GM12891 (cell line): Measurements from ENCODE around the gene GGTA1.

ENCODE experiments used
- DNase-seq: peaks from one replicate; pipeline ENCODE4 v3.0.0; 2011; ENCODE audit warnings: low spot score; ENCODE audit not compliant: insufficient read length
- FAIRE-seq: peaks from 2 replicates; lab custom pipeline; 2011; peaks lifted over from hg19 to GRCh38; lab: Jason Lieb, UNC
- PAX5 ChIP-seq: IDR thresholded peaks from 2 replicates; pipeline ENCODE4 v1.6.1; 2011; ENCODE audit warnings: low read length, moderate library complexity, mild to moderate bottlenecking; ENCODE audit not compliant: insufficient read depth, severe bottlenecking
- POLR2A ChIP-seq: IDR thresholded peaks from 2 replicates; pipeline ENCODE4 v1.6.1; 2011; ENCODE audit warnings: low read depth, low read length, control low read depth
- POLR2AphosphoS5 ChIP-seq: IDR thresholded peaks from 2 replicates; pipeline ENCODE4 v1.6.1; 2011; ENCODE audit warnings: low read depth, low read length, control low read depth
- POU2F2 ChIP-seq: IDR thresholded peaks from 2 replicates; pipeline ENCODE4 v1.6.1; 2011; ENCODE audit warnings: low read depth, mild to moderate bottlenecking, control low read depth, low read length, moderate library complexity
- SPI1 ChIP-seq: IDR thresholded peaks from 2 replicates; pipeline ENCODE4 v1.6.1; 2011; ENCODE audit warnings: low read depth, low read length, control low read depth
- TAF1 ChIP-seq: IDR thresholded peaks from 2 replicates; pipeline ENCODE4 v1.6.1; 2011; ENCODE audit warnings: low read depth, low read length, control low read depth

GGTA1 gene

DNA sequence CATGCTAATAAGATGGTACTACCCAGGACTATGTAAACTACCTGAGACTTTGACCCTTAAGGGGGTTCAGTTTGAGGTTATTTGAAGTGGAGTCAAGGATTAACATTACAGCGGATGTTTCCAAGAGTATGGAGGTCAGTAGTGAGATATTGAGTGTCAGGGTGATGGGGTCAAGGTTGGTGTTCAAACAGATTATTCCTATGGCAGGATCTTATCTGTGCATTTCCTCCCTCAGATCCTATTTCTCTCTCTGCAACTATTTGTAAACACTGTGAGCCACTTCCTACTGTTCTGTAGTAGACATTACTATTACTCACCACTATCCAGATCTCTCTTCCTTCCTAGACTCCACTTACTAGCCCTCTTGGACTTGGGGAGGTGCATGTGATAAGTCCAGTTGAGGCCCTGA, 75.6 kb downstream of the GGTA1 start:
- FAIRE-seq (no peak), DNase-seq (no peak)
- no peak for TF ChIP-seq POLR2AphosphoS5
- TF ChIP-seq TAF1, result no peak

DNA sequence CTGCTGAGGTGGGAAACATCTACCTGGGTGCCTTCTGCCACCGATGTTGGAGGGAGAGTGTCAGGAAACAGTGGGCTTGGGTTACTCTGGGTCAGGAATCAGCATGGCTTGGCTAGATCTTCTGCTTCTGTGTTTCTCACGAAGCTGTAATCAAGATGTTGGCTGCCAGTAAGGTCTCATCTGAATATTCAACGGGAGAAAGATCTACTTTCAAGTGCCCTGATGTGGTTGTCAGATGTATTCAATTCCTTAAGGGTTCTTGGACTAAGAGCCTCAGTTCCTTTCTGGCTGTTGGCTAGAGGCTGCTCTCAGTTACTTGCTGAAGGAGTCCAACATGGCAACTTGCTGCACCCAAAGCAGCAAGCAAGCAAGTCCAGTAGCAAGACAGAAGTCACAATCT, 87.7 kb downstream of the GGTA1 start:
- no peak for DNase-seq
- TF ChIP-seq POU2F2 (no peak), POLR2AphosphoS5 (no peak), SPI1 (no peak), TAF1 (no peak), PAX5 (no peak), POLR2A (no peak)
- FAIRE-seq, result peak; percentile 43

DNA sequence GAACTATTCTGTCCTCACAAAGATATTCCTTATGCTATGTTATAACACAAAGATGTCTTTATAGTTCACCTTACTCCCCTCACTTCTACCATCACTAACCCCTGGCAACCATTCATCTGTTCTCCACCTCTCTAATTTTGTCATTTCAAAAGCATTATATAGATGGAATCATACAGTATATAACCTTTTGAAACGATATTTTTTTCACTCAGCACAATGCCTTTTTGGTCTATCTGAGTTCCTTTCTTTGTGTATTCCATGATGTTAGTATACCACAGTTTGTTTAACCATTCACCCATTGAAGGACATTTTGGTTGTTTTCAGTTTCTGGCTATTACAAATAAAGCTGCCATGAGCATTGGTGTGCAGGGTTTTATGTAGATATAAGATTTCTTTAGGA, 93.7 kb downstream of the GGTA1 start:
- no peak for FAIRE-seq
- no peak for DNase-seq
- TF ChIP-seq PAX5 (no peak), POLR2AphosphoS5 (no peak), POLR2A (no peak), POU2F2 (no peak), TAF1 (no peak), SPI1 (no peak)
